Gastrocnemius medialis (tissue), 4 donors: Measurements from ENCODE around the gene TFDP1. TPM values are rescaled to one million over a fixed set of nuclear protein-coding genes. Genes with fewer than 3 reads are reported as not detected.
"Not testable (repeated sequence)": the region's sequence is repeated elsewhere in the genome, so short reads cannot be mapped to it uniquely, and the experiment has no call there.

Experiments
- ATAC-seq, 2 donors: fragments of 150-250 bp; one replicate each; pipeline ENCODE4 v1.9.1; 2016
- DNase-seq, 2 donors: peaks; one replicate each; pipeline ENCODE4 v3.0.0-alpha.2; 2019
- H3K27ac ChIP-seq, 4 donors: fragments of 200-600 bp; sonication (generic); 1 replicate in 1 of 4; 2 replicates in 3 of 4; pipeline ENCODE4 v1.5.1; 2016 to 2018; ENCODE audit warnings: mild to moderate bottlenecking in 2 of 4, moderate library complexity in 1 of 4
- H3K27me3 ChIP-seq, 3 donors: fragments of 200-600 bp; sonication (generic) in 2 of 3; 1 replicate in 1 of 3; 2 replicates in 2 of 3; pipeline versions ENCODE4 v1.5.1 to v1.6.0; 2016 to 2019; ENCODE audit warnings: mild to moderate bottlenecking in 1 of 3, moderate library complexity in 1 of 3
- H3K36me3 ChIP-seq, 2 donors: fragments of 200-600 bp; sonication (generic) in 1 of 2; one replicate each; pipeline ENCODE4 v1.5.1; 2017 to 2018
- H3K4me1 ChIP-seq, 2 donors: fragments of 200-600 bp; sonication (generic) in 1 of 2; one replicate each; pipeline ENCODE4 v1.5.1; 2016 to 2017; ENCODE audit warnings: mild to moderate bottlenecking in 2 of 2
- H3K4me3 ChIP-seq, 4 donors: fragments of 200-600 bp; sonication (generic) in 3 of 4; 1 replicate in 1 of 4; 2 replicates in 3 of 4; pipeline ENCODE4 v1.5.1; 2016 to 2019; ENCODE audit warnings: mild to moderate bottlenecking in 2 of 4
- H3K9me3 ChIP-seq, 3 donors: fragments of 200-600 bp; sonication (generic) in 2 of 3; 1 replicate in 1 of 3; 2 replicates in 2 of 3; pipeline ENCODE4 v1.5.1; 2016 to 2019
- POLR2A ChIP-seq, 2 donors: fragments of 450-650 bp; IDR thresholded peaks; one replicate each; pipeline ENCODE4 v1.6.1; 2017; ENCODE audit warnings: antibody characterized with exemption in 2 of 2, mild to moderate bottlenecking in 2 of 2, moderate library complexity in 2 of 2
- in situ Hi-C, 4 donors: fragments of 200-750 bp; cut with MboI; loops; one replicate each; pipeline versions ENCODE4 v1.15.0 to v1.8.0; 2017; ENCODE audit warnings: low sequenced_read_pairs in 4 of 4
- intact Hi-C: fragments of 100-400 bp; cut with DNase I; formaldehyde crosslinking; loops from one replicate; pipeline ENCODE4 v1.15.1; 2023; ENCODE audit warnings: low total_unique reads
- total RNA-seq, 4 donors: library from RNA; depleted of rRNA; stranded (reverse); fragments of >200 nt; gene quantifications; one replicate each; pipeline versions ENCODE4 v1.1.0 to v1.2.3, GENCODE V29; 2016
- TF ChIP-seq, protein P1 (sequence below), 5 experiments: fragments of 450-650 bp in 3 of 5; fragments of 200-600 bp in 2 of 5; sonication (generic) in 2 of 5; IDR thresholded peaks in 4 of 5; conservative IDR thresholded peaks in 1 of 5; 1 replicate in 4 of 5; 2 replicates in 1 of 5; pipeline ENCODE4 v1.5.1; 2016 to 2019; ENCODE audit warnings: antibody characterized with exemption in 5 of 5, mild to moderate bottlenecking in 3 of 5, moderate library complexity in 3 of 5

The TFDP1 gene
- total RNA-seq, 4 donors from 2014 or later = 14.9 to 35.4 (median 29.1) TPM

DNA sequence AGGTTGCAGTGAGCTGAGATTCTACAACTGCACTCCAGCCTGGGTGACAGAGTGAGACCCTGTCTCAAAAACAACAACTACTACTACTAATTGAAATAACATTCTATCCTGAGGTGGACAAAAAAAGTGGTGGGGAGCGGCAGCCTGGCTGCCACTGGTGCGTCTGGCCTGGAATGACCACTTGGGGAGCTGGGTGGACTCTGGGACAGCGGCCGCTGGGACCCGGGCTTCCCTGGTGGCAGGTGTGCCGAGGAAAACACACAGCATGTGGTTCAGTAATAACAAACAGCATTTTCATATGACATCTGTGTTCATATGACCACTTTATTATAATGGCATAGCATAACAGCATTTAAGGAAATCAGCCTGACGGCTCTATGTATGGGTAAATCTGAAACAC is 33.9 kb downstream of the TFDP1 start:
- H3K4me1 ChIP-seq = no peaks in the 10 kb centered on the region
- in situ Hi-C loops = no loop called here
- intact Hi-C loops = no loop called here
- TF ChIP-seq, protein P1, sequence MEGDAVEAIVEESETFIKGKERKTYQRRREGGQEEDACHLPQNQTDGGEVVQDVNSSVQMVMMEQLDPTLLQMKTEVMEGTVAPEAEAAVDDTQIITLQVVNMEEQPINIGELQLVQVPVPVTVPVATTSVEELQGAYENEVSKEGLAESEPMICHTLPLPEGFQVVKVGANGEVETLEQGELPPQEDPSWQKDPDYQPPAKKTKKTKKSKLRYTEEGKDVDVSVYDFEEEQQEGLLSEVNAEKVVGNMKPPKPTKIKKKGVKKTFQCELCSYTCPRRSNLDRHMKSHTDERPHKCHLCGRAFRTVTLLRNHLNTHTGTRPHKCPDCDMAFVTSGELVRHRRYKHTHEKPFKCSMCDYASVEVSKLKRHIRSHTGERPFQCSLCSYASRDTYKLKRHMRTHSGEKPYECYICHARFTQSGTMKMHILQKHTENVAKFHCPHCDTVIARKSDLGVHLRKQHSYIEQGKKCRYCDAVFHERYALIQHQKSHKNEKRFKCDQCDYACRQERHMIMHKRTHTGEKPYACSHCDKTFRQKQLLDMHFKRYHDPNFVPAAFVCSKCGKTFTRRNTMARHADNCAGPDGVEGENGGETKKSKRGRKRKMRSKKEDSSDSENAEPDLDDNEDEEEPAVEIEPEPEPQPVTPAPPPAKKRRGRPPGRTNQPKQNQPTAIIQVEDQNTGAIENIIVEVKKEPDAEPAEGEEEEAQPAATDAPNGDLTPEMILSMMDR (IDR thresholded peaks at IDR 0.05 in 4 of 5, conservative IDR thresholded peaks at IDR 0.05 in 1 of 5) = no peak
- no peak for TF ChIP-seq POLR2A (IDR thresholded peaks at IDR 0.05)
- no peak for ATAC-seq
- H3K36me3 ChIP-seq = no peaks in the 10 kb centered on the region
- H3K9me3 ChIP-seq = no peaks in the 10 kb centered on the region
- no peaks in the 10 kb centered on the region for H3K27me3 ChIP-seq
- no peak overlapping the region for H3K27ac ChIP-seq
- H3K4me3 ChIP-seq = no peak overlapping the region
- DNase-seq = no peak

DNA sequence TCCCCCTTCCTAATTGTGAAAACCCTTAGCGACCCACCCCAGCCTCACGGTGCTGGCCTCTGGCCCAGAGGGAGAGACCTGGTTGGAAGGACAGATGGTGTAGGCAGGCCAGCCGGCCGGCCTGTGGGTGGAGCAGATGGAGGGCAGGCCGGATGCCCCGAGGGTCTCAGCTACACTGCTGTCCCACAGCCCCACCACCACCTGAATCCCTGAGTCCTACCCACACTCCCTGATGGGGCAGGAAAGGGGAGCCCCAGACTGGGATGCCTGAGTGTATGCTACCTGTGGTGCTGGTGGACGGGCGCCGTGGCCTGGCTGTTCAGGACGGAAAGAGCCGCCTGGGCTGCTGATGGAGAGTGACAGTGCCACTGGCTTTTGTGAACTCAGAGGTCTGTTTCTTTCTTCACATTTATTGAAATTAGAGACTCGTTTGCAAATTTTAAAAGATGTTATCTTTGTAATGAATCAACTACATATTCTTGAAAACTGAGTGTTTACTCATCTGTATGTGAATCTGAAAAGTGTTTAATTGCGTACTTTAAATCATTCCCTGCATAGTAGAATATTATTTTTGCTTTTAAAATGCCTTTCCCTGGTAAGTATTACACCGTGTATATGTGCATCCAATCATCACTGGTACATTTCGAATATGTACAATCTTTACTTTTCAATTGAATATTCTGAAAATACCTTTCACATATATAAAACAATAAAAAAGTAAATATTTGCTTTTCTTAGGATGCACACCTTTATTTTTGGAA is 35.7 kb downstream of the TFDP1 start:
- TF ChIP-seq, protein P1 (IDR thresholded peaks at IDR 0.05 in 4 of 5, conservative IDR thresholded peaks at IDR 0.05 in 1 of 5) = no peak
- TF ChIP-seq POLR2A (IDR thresholded peaks at IDR 0.05) = no peak
- H3K36me3 ChIP-seq = no peaks in the 10 kb centered on the region
- no peak overlapping the region for H3K27ac ChIP-seq
- H3K27me3 ChIP-seq = no peaks in the 10 kb centered on the region
- in situ Hi-C loops = no loop called here
- no peaks in the 10 kb centered on the region for H3K4me1 ChIP-seq
- no peaks in the 10 kb centered on the region for H3K9me3 ChIP-seq
- no peak for ATAC-seq
- no peak overlapping the region for H3K4me3 ChIP-seq
- DNase-seq = no peak
- intact Hi-C loops = no loop called here

DNA sequence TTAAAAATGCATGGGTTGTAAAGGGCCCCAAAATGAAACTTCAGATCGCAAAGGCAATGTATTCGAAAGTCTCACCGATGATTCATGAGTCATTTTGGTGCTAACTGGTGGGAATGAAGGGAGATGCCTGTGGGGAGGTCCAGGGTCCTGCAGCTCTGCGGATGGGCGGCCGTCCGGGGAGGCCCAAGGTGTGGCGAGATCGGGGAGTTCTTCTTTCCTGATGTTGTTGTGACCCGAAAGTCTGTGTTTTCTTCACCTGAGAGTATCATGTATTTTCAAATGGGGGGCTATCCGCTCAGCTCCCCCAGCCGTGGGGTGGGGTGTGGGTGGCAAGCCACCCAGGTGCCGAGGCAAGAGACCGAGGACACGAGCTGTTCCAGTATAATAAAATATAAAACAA is 36.5 kb downstream of the TFDP1 start:
- in situ Hi-C loops = no loop called here
- TF ChIP-seq, protein P1 (IDR thresholded peaks at IDR 0.05 in 4 of 5, conservative IDR thresholded peaks at IDR 0.05 in 1 of 5) = no peak
- no peak for TF ChIP-seq POLR2A (IDR thresholded peaks at IDR 0.05)

DNA sequence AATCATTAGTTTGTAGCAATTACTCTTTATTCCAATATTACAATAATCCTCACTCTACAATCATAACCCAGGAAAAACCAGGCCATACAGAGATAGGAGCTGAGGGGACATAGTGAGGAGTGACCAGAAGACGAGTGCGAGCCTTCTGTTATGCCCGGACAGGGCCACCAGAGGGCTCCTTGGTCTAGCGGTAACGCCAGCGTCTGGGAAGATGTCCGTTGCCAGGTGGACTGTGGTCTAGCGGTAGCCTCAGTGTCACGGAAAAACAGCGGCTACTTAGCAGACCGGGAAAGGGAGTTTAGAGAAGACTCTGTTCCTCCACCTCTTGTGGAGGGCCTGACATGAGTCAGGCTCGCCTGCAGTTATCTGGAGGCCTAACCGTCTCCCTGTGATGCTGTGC is 36.9 kb downstream of the TFDP1 start:
- in situ Hi-C loops, intact Hi-C loops, ATAC-seq, H3K9me3 ChIP-seq, H3K4me1 ChIP-seq, H3K27ac ChIP-seq, DNase-seq, H3K27me3 ChIP-seq, H3K36me3 ChIP-seq, H3K4me3 ChIP-seq: not testable (repeated sequence)
- TF ChIP-seq, protein P1 (IDR thresholded peaks at IDR 0.05 in 4 of 5, conservative IDR thresholded peaks at IDR 0.05 in 1 of 5) = peak in 1 of 5 experiments; percentile 29

More for the DNA sequence above, 36.5 kb downstream of the TFDP1 start:
- intact Hi-C loops = no loop called here
- H3K4me1 ChIP-seq = no peaks in the 10 kb centered on the region
- H3K4me3 ChIP-seq = no peak overlapping the region
- DNase-seq (no peak), ATAC-seq (no peak)
- H3K27me3 ChIP-seq = no peaks in the 10 kb centered on the region
- no peaks in the 10 kb centered on the region for H3K36me3 ChIP-seq
- no peak overlapping the region for H3K27ac ChIP-seq
- no peaks in the 10 kb centered on the region for H3K9me3 ChIP-seq

DNA sequence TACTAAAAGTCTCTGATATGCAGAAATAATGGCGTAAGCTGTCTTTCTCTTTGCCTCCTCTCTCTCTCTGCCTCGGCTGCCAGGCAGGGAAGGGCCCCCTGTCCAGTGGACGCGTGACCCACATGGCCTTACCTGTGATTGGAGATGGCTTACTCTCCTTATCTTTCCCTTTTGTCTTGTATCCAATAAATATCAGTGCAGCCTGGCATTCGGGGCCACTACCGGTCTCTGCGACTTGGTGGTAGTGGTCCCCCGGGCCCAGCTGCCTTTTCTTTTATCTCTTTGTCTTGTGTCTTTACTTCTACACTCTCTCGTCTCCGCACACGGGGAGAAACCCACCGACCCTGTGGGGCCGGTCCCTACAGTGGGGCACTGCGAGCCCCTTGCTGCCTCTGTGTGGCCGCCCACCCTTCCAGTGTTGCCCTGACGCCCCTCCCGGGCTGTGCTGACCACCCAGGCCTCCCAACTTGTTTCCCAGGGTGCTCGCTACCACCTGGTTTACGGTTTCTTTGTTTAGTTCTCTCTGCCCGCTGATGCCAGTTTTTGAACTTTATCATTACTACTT is 37.5 kb downstream of the TFDP1 start:
- H3K9me3 ChIP-seq, H3K4me3 ChIP-seq, H3K36me3 ChIP-seq, DNase-seq, in situ Hi-C loops, ATAC-seq, H3K27me3 ChIP-seq, H3K4me1 ChIP-seq, intact Hi-C loops, H3K27ac ChIP-seq: not testable (repeated sequence)
